Measurements from ENCODE around the gene RBM5. TPM values are rescaled to one million over a fixed set of nuclear protein-coding genes. Genes with fewer than 3 reads are reported as not detected.
A peak's percentile ranks its signal among the peaks of the same experiment; 100 is the strongest.

Gene RBM5
- total RNA-seq, 1 donor from 2014 or later: 231 TPM

DNA sequence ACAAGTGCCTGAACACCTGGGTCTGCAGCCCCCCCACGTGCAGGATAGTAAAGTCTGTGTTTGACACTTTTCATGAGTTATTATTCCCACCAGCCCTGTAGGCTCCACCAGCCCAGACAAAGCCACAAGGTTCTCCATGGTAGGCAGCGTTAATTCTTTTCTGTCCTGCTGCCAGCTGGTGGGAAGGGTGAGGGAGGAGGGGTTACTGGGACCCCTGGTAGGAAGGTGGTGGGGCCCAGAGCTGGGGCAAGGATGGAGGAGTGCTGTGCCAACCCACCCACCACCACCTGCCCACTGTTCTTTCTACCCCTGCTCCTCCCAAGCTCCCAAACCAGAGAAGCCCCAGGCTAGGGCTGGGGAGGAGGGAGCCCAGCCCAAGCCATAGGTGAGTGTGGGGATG is 45.6 kb downstream of the RBM5 start:
- DNase-seq (ENCODE audit: low spot score): no peak
- intact Hi-C loops (cut with DNase I): no loop called here
- ATAC-seq: no peak

DNA sequence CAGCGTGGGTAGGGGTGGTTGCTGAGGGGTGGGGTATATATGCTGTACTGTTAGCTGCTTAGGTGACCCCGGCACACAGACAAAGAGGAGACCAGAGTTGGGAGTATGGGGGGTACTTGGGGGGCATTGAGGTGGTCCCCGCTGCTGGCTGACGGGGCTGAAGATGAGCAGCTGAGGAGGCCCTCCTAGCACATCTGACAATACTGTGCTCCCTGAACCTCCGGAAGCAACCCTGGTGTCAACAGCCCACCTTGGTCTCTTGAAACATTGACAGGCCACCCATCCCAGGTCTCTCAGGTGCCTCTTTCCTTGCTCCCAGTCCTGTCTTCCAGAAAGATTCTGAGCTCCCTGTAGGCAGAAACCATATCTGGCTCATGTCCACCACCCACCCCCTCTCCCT is 47.2 kb downstream of the RBM5 start:
- ATAC-seq: no peak
- intact Hi-C loops (cut with DNase I): no loop called here
- no peak for DNase-seq (ENCODE audit: low spot score)

DNA sequence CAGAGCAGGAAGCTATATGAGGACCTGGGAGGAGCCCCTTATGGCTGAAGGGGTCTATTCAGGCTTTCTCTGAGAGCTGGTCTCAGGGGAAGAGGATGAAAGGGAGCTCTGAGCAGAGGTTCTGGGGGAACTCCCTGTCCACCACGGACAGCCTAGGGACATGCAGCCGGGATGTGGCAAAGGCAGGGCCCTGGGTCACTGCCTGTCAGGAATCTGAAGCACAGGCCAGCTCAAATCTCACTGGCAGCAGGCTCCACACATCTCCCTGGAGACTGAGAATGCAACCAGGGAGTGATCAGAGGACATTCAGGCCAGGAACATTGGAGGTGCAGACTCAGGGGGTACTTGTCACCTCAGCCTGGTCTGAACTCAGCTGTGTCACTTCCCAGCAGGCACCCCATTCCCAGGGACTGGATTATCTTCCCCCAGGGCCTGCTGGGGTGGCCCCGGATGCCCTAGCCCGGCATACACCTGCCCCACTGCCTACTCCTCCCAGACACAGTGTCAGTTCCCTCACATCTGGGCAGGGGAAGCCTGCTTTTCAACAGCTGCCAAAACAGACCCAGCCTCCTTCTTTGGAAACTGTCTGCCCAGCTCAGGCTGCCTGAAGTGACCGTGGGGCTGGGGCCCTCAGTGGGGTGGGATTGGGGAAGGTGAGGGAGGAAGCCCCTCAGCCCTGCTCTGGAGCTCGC is 48.1 kb downstream of the RBM5 start:
- intact Hi-C loops (cut with DNase I): no loop called here
- ATAC-seq (no peak), DNase-seq (ENCODE audit: low spot score) (no peak)

DNA sequence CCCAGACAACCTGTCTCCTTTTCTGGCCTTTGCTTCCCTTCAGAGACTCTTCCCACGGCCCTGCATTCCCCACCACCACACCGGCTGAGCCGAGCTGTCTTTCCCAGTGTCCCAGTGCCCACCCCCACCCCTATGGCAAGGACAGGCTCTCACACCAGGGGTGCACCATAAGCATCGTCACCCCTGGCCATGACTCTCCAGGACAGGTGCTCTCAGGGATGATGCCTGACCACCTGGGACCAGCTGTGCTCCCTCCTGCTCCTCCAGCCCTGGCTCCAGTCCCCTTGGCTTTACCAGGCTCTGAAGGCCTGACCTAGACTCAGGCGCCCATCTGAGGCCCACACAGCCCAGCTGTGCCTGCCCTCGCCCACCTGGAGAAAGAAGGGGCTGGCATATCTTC is 48.8 kb downstream of the RBM5 start:
- ATAC-seq (no peak), DNase-seq (ENCODE audit: low spot score) (no peak)
- intact Hi-C loops (cut with DNase I): no loop called here

DNA sequence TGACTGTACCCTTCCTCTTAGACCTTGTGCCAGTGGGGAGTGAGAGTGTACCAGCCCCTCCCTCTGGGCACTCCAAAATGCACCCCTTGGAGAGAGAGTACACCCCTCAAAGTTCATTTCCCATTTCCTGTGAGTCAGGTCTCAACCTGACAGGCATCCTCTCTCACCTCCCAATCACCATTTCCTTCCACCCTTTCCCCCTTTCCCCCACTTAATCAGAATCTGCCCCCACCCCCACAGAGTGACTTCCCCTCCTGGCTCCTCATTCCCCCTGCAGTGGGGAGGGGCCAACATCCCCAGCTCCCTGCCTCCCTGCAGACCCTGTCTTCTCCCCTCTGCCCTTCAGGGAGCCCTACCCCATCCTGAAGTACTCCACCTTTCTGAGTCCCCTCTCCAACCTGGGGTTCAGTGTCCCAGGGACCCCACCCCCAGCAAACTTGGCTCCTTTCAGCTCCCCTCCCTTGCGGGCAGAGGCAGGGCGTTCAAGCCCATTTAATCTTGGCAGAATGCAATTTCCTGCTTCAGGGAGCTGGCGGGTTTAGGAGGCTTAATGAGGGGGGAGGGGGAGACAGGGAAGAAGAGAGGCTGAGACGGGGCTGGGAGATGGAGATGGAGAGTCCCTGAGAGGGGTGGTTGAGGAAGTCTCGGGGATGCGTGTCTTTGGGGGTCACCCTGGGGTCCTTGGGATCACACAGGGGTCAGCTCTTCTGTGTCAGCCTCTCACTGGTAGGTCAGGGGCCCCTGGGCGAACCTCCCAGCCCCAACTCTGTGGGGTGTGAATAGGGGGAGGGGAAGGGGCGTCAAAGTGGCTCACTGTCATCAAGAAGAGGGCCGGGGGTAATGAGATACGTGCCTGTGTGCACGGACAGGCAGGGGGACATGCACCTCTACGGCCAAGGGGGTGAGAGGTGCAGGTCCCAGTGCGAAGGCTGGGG is 49.8 kb downstream of the RBM5 start:
- DNase-seq (ENCODE audit: low spot score): no peak
- no peak for ATAC-seq
- intact Hi-C loops (cut with DNase I): no loop called here

DNA sequence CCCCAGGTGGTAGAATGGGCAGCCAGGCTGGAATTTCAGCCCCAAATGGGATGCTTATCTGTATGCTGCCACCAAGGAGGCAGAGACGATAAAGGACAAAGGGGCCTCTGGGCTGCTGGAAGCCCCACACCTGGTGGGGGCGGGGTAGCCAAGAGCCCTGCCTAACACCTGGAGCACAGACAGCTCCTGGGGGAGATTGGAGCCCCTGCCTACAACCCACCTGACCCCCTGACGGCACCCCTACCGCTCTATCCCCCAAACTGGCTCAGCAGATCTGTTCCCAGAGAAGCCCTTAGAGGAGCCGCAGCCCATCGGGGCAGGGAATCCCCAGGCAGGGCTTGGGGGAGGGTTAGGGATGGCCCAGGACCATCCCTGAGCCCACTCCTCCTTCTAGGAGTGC is 50.6 kb downstream of the RBM5 start:
- intact Hi-C loops (cut with DNase I): no loop called here
- DNase-seq (ENCODE audit: low spot score) (no peak), ATAC-seq (no peak)

DNA sequence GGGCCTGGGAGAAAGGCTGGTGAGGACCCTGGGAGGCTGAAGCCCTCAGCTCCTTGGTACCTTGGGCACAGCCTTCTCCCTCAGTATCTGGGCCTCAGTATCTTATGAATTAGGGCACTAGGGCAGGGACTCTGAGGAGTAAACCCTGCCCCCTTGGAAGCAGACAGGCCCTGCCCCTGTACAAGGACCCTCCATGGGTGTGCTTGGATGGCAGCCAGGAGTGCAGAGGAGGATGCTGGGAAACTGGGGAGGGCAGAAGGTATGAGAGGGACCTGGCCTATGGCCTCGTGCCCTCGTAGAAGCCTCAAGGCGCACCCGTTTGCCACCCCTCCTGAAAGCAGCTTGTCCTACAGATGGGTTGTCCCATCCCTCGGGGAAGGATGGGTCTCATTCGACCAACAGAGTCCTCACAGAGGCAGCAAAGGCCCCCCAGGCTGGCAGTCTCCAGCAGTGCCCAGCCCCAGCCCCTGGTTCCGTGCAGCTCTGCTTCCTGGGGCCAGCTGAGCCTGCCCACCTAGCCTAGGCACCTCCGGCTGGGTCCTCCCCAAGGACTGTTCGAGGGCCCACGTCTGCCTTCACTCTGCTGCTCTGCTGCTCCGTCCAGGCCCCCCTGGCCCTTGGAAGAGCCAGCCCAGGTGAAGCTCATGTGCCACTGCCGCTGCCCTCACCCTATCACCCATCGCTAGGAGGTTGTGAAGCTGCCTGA is 51.2 kb downstream of the RBM5 start:
- intact Hi-C loops (cut with DNase I): no loop called here
- DNase-seq (ENCODE audit: low spot score) (no peak), ATAC-seq (no peak)

DNA sequence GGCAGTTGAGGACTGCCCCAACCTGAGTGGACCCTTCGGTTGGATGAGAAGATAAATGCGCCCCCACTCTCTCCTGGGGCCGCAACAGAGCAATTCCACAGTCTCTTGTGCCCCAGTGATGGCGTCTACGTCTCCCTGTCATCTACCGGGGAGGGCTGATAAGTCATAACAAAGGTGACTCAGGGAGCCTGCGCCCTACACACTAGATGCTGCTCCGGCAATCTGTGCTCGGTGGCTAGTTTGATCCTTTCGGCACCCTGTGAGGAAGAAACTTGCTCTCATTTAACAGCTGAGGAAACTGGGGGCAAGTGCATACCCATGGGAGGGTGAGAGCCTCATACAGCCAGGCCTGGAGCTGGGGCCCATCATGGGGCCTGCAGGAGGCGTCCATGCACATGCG is 52.3 kb downstream of the RBM5 start:
- DNase-seq (ENCODE audit: low spot score): no peak
- intact Hi-C loops (cut with DNase I): no loop called here
- ATAC-seq: no peak

DNA sequence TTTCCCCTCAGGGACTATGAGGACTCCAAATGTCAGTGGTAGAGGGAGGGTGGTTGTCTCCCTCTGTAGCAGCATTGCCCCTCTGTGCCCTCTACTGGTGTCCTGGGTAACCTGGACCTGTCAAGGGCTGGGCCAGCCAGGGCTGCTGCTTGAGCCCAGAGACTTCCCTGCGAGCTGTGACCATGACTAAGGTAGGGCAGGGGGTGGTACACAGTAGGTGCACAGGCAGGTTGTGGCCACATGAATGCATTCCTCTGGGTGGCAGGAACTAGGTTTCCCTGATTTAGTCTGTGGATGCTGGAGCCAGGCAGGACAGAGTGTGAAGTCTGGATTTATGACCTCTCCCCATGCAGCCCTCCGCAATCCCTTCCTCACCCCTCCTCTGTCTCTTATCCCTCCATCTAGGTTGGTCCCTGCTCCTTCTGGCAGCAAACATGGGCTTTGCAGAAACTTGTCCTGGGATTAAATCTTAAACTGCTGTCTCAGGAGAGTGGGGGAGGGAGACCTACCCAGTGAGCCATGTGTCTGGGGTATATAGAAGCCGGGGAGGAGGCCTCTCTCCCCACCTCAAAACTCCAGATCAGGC is 57.7 kb downstream of the RBM5 start:
- no peak for DNase-seq (ENCODE audit: low spot score)
- intact Hi-C loops (cut with DNase I): no loop called here
- ATAC-seq: no peak

DNA sequence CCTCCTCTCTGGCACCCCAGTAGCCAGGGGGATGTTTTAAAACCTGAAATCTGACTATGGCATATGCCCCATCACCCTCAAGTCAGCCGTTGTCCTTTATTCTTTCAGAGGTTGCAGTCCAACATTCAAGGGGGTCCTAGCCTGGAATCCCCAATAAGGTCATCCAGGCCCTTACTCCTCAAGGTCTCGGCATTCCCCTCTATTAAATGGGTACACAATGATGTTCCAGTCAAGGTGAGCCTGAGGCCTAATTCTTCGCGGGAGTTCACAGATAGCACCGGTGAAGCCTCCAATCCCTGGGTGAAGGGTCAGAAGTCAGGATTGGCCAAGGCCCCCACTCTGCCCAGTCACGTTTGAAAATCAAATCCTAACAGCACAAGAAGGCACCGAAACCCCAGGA is 58.3 kb downstream of the RBM5 start:
- intact Hi-C loops (cut with DNase I): no loop called here
- ATAC-seq (no peak), DNase-seq (ENCODE audit: low spot score) (no peak)

DNA sequence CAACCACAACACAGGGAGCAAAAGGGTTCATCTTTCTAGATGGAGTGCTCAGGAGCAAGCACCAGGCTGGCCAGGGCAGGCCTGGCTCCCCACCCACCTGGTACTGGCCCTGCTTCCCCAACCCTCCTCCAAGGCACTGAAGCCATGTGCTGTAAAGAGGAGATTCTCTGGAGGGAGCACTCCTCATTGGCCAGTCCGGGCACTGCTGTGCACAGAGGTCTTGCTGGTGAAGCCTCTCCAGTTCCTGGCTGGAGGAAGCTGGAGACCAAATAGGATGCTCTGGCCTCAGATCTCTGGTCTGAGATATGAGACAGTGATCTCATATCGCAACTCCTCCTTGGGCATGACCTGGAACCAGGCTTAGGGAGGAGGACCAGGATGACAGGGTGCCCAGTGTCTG is 58.7 kb downstream of the RBM5 start:
- DNase-seq (ENCODE audit: low spot score) (no peak), ATAC-seq (no peak)
- intact Hi-C loops (cut with DNase I): no loop called here

DNA sequence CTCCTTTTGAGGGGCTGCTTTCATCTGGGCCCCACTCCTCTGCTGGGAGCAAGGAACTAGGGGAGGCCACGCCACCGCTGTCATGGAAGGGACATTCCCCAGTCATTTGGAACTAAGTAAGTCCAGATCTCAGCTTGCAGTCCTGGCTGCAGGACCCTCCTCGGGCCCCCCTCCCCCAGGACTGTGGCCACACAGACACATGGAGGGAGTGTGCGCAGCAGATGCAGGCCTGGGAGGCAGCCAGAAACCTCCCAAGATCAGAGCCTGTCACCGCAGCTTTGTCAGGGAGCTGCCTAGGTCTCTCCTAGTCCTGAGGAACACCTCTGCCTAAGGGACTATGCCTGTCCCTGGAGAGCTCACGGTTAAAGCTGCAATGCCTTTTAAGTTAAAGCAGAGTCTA is 59.1 kb downstream of the RBM5 start:
- intact Hi-C loops (cut with DNase I): no loop called here

DNA sequence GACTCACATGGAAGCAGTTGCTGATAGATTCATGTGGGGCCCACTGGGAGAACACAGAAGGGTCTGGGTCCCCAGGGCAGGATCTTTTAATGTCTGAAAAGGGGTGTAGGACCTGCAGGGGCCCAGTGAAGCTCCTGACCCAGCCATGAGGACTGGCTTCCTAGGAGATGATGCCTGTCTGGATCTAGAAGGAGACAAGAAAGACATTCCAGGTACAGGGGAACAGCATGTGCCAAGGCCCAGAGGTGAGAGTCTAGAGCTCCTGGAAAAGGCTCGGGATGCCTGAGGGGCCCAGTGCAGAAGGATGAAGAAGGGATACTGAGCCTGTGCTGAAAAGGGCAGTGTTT is 61.7 kb downstream of the RBM5 start:
- ATAC-seq: no peak
- DNase-seq (ENCODE audit: low spot score): no peak
- intact Hi-C loops (cut with DNase I): no loop called here

More for the DNA sequence above, 59.1 kb downstream of the RBM5 start:
- no peak for ATAC-seq
- no peak for DNase-seq (ENCODE audit: low spot score)

DNA sequence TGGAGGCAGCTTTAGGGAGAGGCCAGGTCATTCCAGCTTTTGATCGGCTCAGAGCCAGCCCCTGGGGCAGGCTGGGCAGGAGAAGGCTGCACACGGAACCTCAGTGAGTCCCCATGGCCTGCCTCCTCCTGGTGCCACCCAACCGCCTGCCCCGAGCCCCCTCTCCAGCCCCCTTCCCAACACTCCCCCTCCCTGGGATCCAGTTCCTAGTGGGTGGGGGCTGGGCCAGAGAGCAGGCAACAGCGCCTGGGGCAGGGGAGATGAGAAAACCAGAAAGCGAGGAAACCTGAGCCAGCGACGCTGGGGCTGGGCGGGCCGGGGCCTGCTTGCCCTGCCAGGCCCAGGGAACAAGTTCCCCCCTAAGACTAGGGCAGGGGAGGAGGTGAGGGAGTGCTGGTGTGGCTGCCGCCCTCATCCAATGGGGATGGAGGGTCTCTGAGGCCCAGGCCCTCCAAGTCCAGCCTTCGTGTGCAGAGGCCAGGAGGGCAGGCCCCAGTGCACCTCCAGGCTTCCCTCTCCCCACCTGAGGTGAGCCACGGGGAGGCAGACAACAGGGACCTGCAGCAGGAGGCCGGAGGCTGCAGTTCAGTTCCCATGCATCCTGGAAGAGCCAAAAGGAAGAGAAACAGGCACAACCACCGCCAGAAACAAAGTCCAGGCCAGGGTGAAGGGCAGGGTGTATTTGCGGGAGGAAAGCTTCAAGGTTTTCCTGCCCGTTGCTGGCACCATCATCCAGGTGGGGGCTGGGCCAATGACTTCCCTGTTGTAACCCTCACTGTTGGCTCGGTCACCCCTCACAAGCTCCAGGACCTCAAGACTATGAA is 62.4 kb downstream of the RBM5 start:
- ATAC-seq: no peak
- intact Hi-C loops (cut with DNase I): no loop called here

DNA sequence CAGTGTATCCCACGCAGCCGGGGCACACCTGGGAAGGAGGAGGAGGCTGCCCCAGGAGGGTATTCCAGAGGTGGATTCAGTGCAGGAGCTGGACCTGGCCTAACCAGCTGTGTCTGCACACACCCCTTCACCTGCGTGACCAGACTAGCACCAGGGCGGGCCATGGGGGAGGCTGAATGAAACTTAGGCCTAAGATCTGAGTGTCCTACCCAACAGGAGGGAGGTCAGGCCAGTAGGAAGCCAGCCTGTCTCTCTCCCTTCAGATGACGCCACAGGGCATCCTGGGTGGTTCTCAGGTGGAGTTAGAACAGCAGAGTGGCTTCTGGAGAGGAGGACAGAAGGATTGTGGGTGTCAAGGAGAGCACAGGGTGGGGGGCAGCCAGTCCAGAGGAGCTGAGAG is 63.0 kb downstream of the RBM5 start:
- intact Hi-C loops (cut with DNase I): no loop called here
- ATAC-seq (no peak), DNase-seq (ENCODE audit: low spot score) (no peak)

More for the DNA sequence above, 62.4 kb downstream of the RBM5 start:
- DNase-seq (ENCODE audit: low spot score): no peak

DNA sequence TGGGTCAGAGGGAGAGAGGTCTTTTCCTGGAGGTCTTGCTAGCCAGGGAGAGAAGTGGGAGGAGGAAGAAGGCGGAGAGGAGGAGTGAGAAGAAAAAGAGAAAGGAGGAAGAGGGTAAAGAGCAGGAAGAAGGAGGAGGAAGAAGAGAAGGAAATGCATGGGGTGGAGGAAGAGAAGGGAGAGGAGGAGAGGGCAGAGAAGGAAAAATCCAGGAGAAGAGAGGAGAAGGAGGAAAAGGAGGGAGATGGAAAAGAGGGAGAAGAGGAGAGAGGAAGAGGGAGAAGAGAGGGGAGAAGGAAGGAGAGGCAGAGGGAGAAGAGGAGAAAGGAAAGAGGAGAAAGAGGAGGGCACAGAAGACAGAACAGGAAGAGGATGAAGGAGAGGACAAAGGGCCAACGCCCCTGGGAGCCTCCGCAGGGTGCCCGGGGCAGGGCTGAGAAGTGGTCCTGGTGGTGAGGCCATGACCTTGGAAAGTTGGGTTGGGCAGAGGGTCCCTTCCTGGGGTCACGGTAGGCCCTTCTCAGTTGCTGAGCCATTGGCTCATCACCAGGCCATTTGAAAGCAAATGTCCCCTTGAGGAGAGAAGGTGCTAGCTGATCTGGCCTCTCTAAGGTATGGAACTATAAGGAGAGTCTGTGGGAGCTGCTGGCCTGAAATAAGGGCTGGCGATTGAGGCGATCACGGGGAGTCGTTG is 65.2 kb downstream of the RBM5 start:
- DNase-seq (ENCODE audit: low spot score): no peak
- intact Hi-C loops (cut with DNase I): no loop called here
- ATAC-seq: no peak

DNA sequence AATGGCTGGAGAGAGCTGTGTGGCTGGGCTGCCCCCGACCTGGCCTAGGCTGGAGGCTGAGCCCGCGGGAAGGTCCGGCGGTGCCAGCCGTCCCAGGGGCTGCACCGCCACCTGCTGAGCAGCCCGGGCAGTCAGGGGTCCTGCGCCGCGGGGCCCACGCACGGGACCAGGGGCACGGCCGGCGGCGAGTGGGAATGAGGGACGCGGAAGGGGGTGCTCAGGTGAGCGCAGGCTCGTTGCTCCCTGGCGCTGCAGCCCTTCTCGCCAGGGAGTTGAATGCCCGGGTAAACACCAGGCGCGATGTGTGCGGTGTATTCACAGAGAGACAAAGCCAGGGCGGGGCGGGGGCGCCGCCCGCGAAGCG is 65.7 kb downstream of the RBM5 start:
- ATAC-seq: no peak
- no peak for DNase-seq (ENCODE audit: low spot score)
- intact Hi-C loops (cut with DNase I): no loop called here

DNA sequence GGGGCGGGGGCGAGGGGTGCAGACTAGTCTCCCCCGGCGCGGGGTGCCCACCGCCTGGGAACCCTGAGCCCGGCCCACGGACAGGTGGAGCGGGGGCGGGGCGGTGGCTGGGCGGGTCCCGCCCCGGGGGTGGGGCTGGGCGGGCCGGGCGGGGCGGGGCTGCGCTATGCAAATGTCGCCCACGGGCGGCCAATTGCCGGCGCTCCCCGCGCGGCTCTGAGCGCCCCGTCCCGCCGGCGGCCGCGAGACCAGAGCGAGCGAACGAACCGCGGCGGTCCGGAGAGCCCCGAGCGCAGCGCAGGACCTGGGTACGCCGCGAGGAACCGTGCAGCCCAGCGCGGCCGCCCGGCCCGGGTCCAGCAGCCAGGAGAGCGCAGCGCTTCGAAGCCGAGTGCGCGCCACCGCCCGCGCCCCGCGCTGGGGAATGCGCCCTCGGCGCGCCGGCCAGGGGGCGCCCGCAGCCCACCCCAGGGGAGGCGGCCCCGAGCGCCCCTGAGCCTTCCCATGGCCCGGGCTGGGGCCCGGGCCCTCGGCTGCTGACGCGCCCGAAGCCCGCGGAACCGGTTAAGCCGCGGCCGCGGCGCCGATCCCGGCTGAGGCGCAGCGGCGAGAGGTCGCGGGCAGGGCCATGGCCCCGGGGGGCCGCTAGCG is 66.2 kb downstream of the RBM5 start, which contains the start of gene SEMA3F:
SEMA3F (plus strand) TSS at position 485 of the 651 bp plus-strand sequence. CDS start 4,299 bp downstream, outside the sequence.
- no peak for DNase-seq (ENCODE audit: low spot score)
- intact Hi-C loops (cut with DNase I): no loop called here
- ATAC-seq: peak; percentile 56

Data from sciatic nerve (tissue), 2 donors.